SK-N-SH (cell line): ENCODE data around the gene PHAX. TPM values are rescaled to one million over a fixed set of nuclear protein-coding genes. Genes with fewer than 3 reads are reported as not detected.
A peak's percentile ranks its signal among the peaks of the same experiment; 100 is the strongest.

ENCODE experiments used
- CTCF ChIA-PET: fragments of 300-600, 350-600 bp; formaldehyde crosslinking; extraction: SDS; loops from one replicate; lab custom pipeline; 2021; lab: Yijun Ruan, JAX
- POLR2A ChIA-PET: fragments of 350-600 bp; sonication (Branson Sonifier 250); formaldehyde crosslinking; extraction: SDS; loops from one replicate; lab custom pipeline; 2020; ENCODE audit warnings: antibody characterized with exemption, inconsistent platforms; lab: Yijun Ruan, JAX
- DNase-seq: peaks from one replicate; pipeline ENCODE4 v3.0.0; 2012
- H2AFZ ChIP-seq: fragments of 200-600 bp; sonication (generic); 2 replicates; pipeline ENCODE4 v1.8.1; 2016; ENCODE audit warnings: antibody characterized with exemption, mild to moderate bottlenecking, low read depth
- H3F3A ChIP-seq: fragments of 200-600 bp; sonication (generic); replicated peaks from 2 replicates; pipeline ENCODE3; 2016; ENCODE audit warnings: antibody characterized with exemption, mild to moderate bottlenecking; ENCODE audit not compliant: insufficient read depth
- H3K27ac ChIP-seq, 2 experiments: fragments of 200-500 bp in 1 of 2; fragments of 200-600 bp in 1 of 2; sonication (Bioruptor generic) in 1 of 2; sonication (generic), shearing (Covaris generic) in 1 of 2; 2 replicates each; pipeline versions ENCODE4 v1.5.1 to v1.6.1; 2014 to 2016; ENCODE audit warnings: low read depth in 2 of 2, inconsistent platforms in 1 of 2, low read length in 1 of 2, mild to moderate bottlenecking in 1 of 2, mixed read lengths in 1 of 2
- H3K27me3 ChIP-seq: fragments of 200-600 bp; sonication (generic), shearing (Covaris generic); 2 replicates; pipeline ENCODE4 v1.6.1; 2016; ENCODE audit warnings: mixed run types; ENCODE audit not compliant: insufficient read depth
- H3K36me3 ChIP-seq, 2 experiments: fragments of 200-500 bp in 1 of 2; fragments of 200-600 bp in 1 of 2; sonication (Bioruptor generic) in 1 of 2; sonication (generic) in 1 of 2; replicated peaks in 1 of 2; 2 replicates each; pipeline versions ENCODE3 to v1.5.1; 2014 to 2016; ENCODE audit warnings: low read length in 1 of 2, mild to moderate bottlenecking in 1 of 2; ENCODE audit not compliant: insufficient read depth in 2 of 2, control insufficient read depth in 1 of 2
- H3K4me1 ChIP-seq, 2 experiments: fragments of 200-500 bp in 1 of 2; fragments of 200-600 bp in 1 of 2; sonication (Bioruptor generic) in 1 of 2; sonication (generic), shearing (Covaris generic) in 1 of 2; 2 replicates each; pipeline versions ENCODE4 v1.5.1 to v1.6.1; 2014 to 2016; ENCODE audit warnings: low read depth in 1 of 2, low read length in 1 of 2, mixed run types in 1 of 2; ENCODE audit not compliant: insufficient read depth in 2 of 2, control insufficient read depth in 1 of 2
- H3K4me2 ChIP-seq: fragments of 200-600 bp; sonication (generic), shearing (Covaris generic); 2 replicates; pipeline ENCODE4 v1.6.1; 2017; ENCODE audit warnings: mixed run types
- H3K4me3 ChIP-seq, 2 experiments: fragments of 200-500 bp in 1 of 2; fragments of 200-600 bp in 1 of 2; sonication (Bioruptor generic) in 1 of 2; sonication (generic), shearing (Covaris generic) in 1 of 2; 2 replicates each; pipeline versions ENCODE4 v1.5.1 to v1.8.1; 2014 to 2016; ENCODE audit warnings: low read depth in 2 of 2, inconsistent platforms in 1 of 2, low read length in 1 of 2, mild to moderate bottlenecking in 1 of 2, mixed read lengths in 1 of 2, moderate library complexity in 1 of 2
- H3K79me2 ChIP-seq: fragments of 200-600 bp; sonication (generic); 2 replicates; pipeline ENCODE4 v1.8.1; 2017; ENCODE audit warnings: mild to moderate bottlenecking; ENCODE audit not compliant: insufficient read depth
- H3K9ac ChIP-seq: fragments of 200-600 bp; sonication (generic); 2 replicates; pipeline ENCODE4 v1.6.1; 2017; ENCODE audit warnings: mixed run types
- H3K9me2 ChIP-seq: fragments of 200-600 bp; sonication (generic); 2 replicates; pipeline ENCODE4 v1.6.1; 2017; ENCODE audit warnings: mixed run types
- H3K9me3 ChIP-seq: fragments of 200-600 bp; sonication (generic); 2 replicates; pipeline ENCODE4 v1.6.1; 2017; ENCODE audit warnings: mixed run types, mild to moderate bottlenecking, moderate library complexity
- H4K20me1 ChIP-seq: fragments of 200-600 bp; sonication (generic); 2 replicates; pipeline ENCODE4 v1.6.1; 2017; ENCODE audit warnings: mild to moderate bottlenecking, mixed run types; ENCODE audit not compliant: insufficient read depth
- CHD2 ChIP-seq: fragments of 150-350 bp; IDR thresholded peaks from 2 replicates; pipeline ENCODE4 v1.6.1; 2018; ENCODE audit warnings: low read length; ENCODE audit not compliant: partially characterized antibody
- CTCF ChIP-seq: fragments of 200-600 bp; sonication (generic); IDR thresholded peaks from 2 replicates; pipeline ENCODE4 v1.6.1; 2017; ENCODE audit warnings: antibody characterized with exemption, mild to moderate bottlenecking, moderate library complexity
- EP300 ChIP-seq, 2 experiments: IDR thresholded peaks; 2 replicates each; pipeline versions ENCODE4 v1.4.0 to v1.6.1; 2012; ENCODE audit warnings: borderline replicate concordance in 1 of 2, low read depth in 1 of 2, low read length in 1 of 2
- EZH2phosphoT487 ChIP-seq: fragments of 200-600 bp; sonication (generic); IDR thresholded peaks from 2 replicates; pipeline ENCODE4 v1.6.1; 2017; ENCODE audit warnings: low read depth, mixed run types, mild to moderate bottlenecking, antibody characterized with exemption, moderate library complexity, borderline replicate concordance
- FOSL2 ChIP-seq: IDR thresholded peaks from 2 replicates; pipeline ENCODE4 v1.4.0; 2012; ENCODE audit warnings: low read depth, mild to moderate bottlenecking, moderate library complexity, borderline replicate concordance
- FOXM1 ChIP-seq: IDR thresholded peaks from 2 replicates; pipeline ENCODE4 v1.4.0; 2012; ENCODE audit warnings: low read depth, mild to moderate bottlenecking
- JUND ChIP-seq: IDR thresholded peaks from 2 replicates; pipeline ENCODE4 v1.4.0; 2012
- MAX ChIP-seq: IDR thresholded peaks from 2 replicates; pipeline ENCODE4 v1.4.0; 2012; ENCODE audit warnings: low read depth
- NFIC ChIP-seq: IDR thresholded peaks from 2 replicates; pipeline ENCODE4 v1.4.0; 2012; ENCODE audit warnings: borderline replicate concordance
- NRF1 ChIP-seq: IDR thresholded peaks from 2 replicates; pipeline ENCODE4 v1.6.1; 2012; ENCODE audit warnings: low read depth, mild to moderate bottlenecking, low read length
- PBX3 ChIP-seq: IDR thresholded peaks from 2 replicates; pipeline ENCODE4; 2012
- RCOR1 ChIP-seq: fragments of 150-350 bp; IDR thresholded peaks from 2 replicates; pipeline ENCODE4 v1.6.1; 2017; ENCODE audit warnings: antibody characterized with exemption, low read length
- SMC3 ChIP-seq: IDR thresholded peaks from 2 replicates; pipeline ENCODE4 v1.6.1; 2012; ENCODE audit warnings: low read depth, low read length, improper control_type of control experiment
- TCF12 ChIP-seq: IDR thresholded peaks from 2 replicates; pipeline ENCODE4 v1.4.0; 2012
- TEAD4 ChIP-seq: IDR thresholded peaks from 2 replicates; pipeline ENCODE4 v1.4.0; 2012; ENCODE audit warnings: mild to moderate bottlenecking, borderline replicate concordance; ENCODE audit not compliant: insufficient read depth
- YY1 ChIP-seq: IDR thresholded peaks from 2 replicates; pipeline ENCODE4 v1.4.0; 2012; ENCODE audit warnings: low read depth, mild to moderate bottlenecking
- WGBS: methylation state at CpG from one replicate; pipeline ENCODE4 v1.1.6; 2017; ENCODE audit warnings: low lambda C conversion rate; 5-methylcytosine and 5-hydroxymethylcytosine counted together
- polyA plus RNA-seq, 3 experiments: library from polyadenylated mRNA; depleted of rRNA; stranded (reverse); fragments of >200 nt; gene quantifications; 2 replicates each; pipeline ENCODE4 v1.2.3, GENCODE V29; 2012

Gene PHAX
- polyA plus RNA-seq, 1 of the 3 experiments (the other 2 are of a cell fraction): 25.1 TPM

GRCh38 chr5:126624534-126624933 is 23.8 kb downstream of the PHAX start:
- Histone ChIP-seq H3K4me3 (peak overlapping the region in 1 of 2 experiments; percentile 4; a peak in 1 of 4 replicates), H3K79me2 (peaks cover 33% of the 10 kb centered on the region; the same call in 1 of the 2 replicates), H4K20me1 (no peaks in the 10 kb centered on the region), H3F3A (peaks cover 40% of the 10 kb centered on the region), H3K27ac (peak overlapping the region; percentile 11 to 89; a peak in 3 of 4 replicates), H2AFZ (no peak overlapping the region), H3K9me3 (no peaks in the 10 kb centered on the region), H3K4me1 (no peaks in the 10 kb centered on the region), H3K9me2 (no peaks in the 10 kb centered on the region), H3K27me3 (no peaks in the 10 kb centered on the region), H3K36me3 (peaks cover 8 to 52% of the 10 kb centered on the region in 2 experiments), H3K9ac (peak overlapping the region; percentile 16; the same call in 1 of the 2 replicates), H3K4me2 (peak overlapping the region; percentile 30)
- no peak for DNase-seq
- WGBS: 19% methylated on average over 4 of the region's 4 CpGs
- TF ChIP-seq JUND (peak; percentile 74), TEAD4 (no peak), TCF12 (peak; percentile 28; the same call in 1 of the 2 replicates), FOSL2 (peak; percentile 87), EP300 (IDR thresholded peaks at IDR 0.05; ENCODE audit: borderline replicate concordance in 1 of 2, low read depth in 1 of 2, low read length in 1 of 2) (peak in 1 of 2 experiments; percentile 5; a peak in 1 of 4 replicates), MAX (peak; percentile 36; the same call in 1 of the 2 replicates), CTCF (no peak), YY1 (peak; percentile 63; the same call in 1 of the 2 replicates), CHD2 (no peak), PBX3 (peak; percentile 33; the same call in 1 of the 2 replicates)
- CTCF ChIA-PET: interaction anchor here (1.0 kb wide), 1 partner anchor 23 kb away, joined by 3 read pairs; the partner anchor contains the start of gene PHAX
- POLR2A ChIA-PET: no interaction called here

- Histone ChIP-seq H3F3A (peaks cover 32% of the 10 kb centered on the region), H2AFZ (no peak overlapping the region), H3K9ac (no peak overlapping the region), H3K27ac (no peak overlapping the region), H3K36me3 (peaks cover 2 to 29% of the 10 kb centered on the region in 2 experiments), H4K20me1 (no peaks in the 10 kb centered on the region), H3K4me1 (no peaks in the 10 kb centered on the region), H3K4me2 (no peak overlapping the region), H3K27me3 (no peaks in the 10 kb centered on the region), H3K79me2 (peaks cover 12% of the 10 kb centered on the region; the same call in 1 of the 2 replicates), H3K9me3 (no peaks in the 10 kb centered on the region), H3K4me3 (no peak overlapping the region), H3K9me2 (no peaks in the 10 kb centered on the region)
- 97% methylated on average over 11 of the region's 11 CpGs for WGBS
- POLR2A ChIA-PET: no interaction called here
- no peak for TF ChIP-seq TEAD4
- TF ChIP-seq RCOR1: no peak
- no peak for TF ChIP-seq PBX3
- TF ChIP-seq EP300 (IDR thresholded peaks at IDR 0.05; ENCODE audit: borderline replicate concordance in 1 of 2, low read depth in 1 of 2, low read length in 1 of 2): no peak
- no peak for TF ChIP-seq FOXM1
- no peak for TF ChIP-seq NFIC
- no peak for TF ChIP-seq SMC3
- no peak for TF ChIP-seq EZH2phosphoT487
- no peak for TF ChIP-seq NRF1
- TF ChIP-seq JUND: no peak
- CTCF ChIA-PET: interaction anchor here (1.1 to 4.3 kb wide), 2 partner anchors 11 to 27 kb away, joined by 4 to 18 read pairs; partner anchors contain the start of gene PHAX
- no peak for DNase-seq
Observed at GRCh38 chr5:126628102-126628501, 27.4 kb downstream of the PHAX start.
